T-helper 1 cell treated with Interleukin-12 subunit alpha and Interleukin-12 subunit beta and Interleukin-4 antibody, amounts not matched to agents 30 μg/mL and 1 μg/mL, for 36 hours (primary cell): ENCODE measurements around the gene HDGFL3.
"Not testable (repeated sequence)": the region's sequence is repeated elsewhere in the genome, so short reads cannot be mapped to it uniquely, and the experiment has no call there.

Experiments used
- H3K27ac Mint-ChIP-seq: one replicate; pipeline ENCODE4 v1.8.0; 2021; ENCODE audit warnings: mild to moderate bottlenecking, mixed read lengths
- H3K27me3 Mint-ChIP-seq: one replicate; pipeline ENCODE4 v1.8.0; 2021; ENCODE audit warnings: low read depth, mixed read lengths
- H3K36me3 Mint-ChIP-seq: one replicate; pipeline ENCODE4 v1.8.0; 2021; ENCODE audit warnings: low read depth, mixed read lengths
- H3K4me1 Mint-ChIP-seq: one replicate; pipeline ENCODE4 v1.8.0; 2021; ENCODE audit warnings: low read depth, mixed read lengths
- H3K4me3 Mint-ChIP-seq: one replicate; pipeline ENCODE4 v1.8.0; 2021; ENCODE audit warnings: mild to moderate bottlenecking, moderate library complexity, mixed read lengths
- H3K9me3 Mint-ChIP-seq: one replicate; pipeline ENCODE4 v1.8.0; 2021; ENCODE audit warnings: mixed read lengths

Gene HDGFL3

GRCh38 chr15:83088876-83089275 lies 118.7 kb downstream of the HDGFL3 start:
- Mint-ChIP-seq H3K4me3 (no peak overlapping the region), H3K9me3 (no peaks in the 10 kb centered on the region), H3K36me3 (no peaks in the 10 kb centered on the region), H3K27me3 (peaks cover 25% of the 10 kb centered on the region), H3K4me1 (peaks cover 6% of the 10 kb centered on the region), H3K27ac (no peak overlapping the region)

- Mint-ChIP-seq H3K27ac (no peak overlapping the region), H3K27me3 (peaks cover 27% of the 10 kb centered on the region), H3K4me1 (peaks cover 6% of the 10 kb centered on the region), H3K36me3 (no peaks in the 10 kb centered on the region), H3K9me3 (no peaks in the 10 kb centered on the region), H3K4me3 (no peak overlapping the region)
These were observed 120.0 kb downstream of the HDGFL3 start for GRCh38 chr15:83087576-83087975.

- H3K4me1 Mint-ChIP-seq, H3K27ac Mint-ChIP-seq, H3K4me3 Mint-ChIP-seq, H3K9me3 Mint-ChIP-seq, H3K36me3 Mint-ChIP-seq: not testable (repeated sequence)
- H3K27me3 Mint-ChIP-seq, result peaks cover 37% of the 10 kb centered on the region
These were observed 121.6 kb downstream of the HDGFL3 start for GRCh38 chr15:83085864-83086552.

- not testable (repeated sequence) for H3K9me3 Mint-ChIP-seq, H3K27ac Mint-ChIP-seq, H3K4me3 Mint-ChIP-seq, H3K4me1 Mint-ChIP-seq, H3K36me3 Mint-ChIP-seq
- peaks cover 41% of the 10 kb centered on the region for H3K27me3 Mint-ChIP-seq
These were observed 122.2 kb downstream of the HDGFL3 start for GRCh38 chr15:83085461-83085860.

GRCh38 chr15:83082730-83083386 lies 124.8 kb downstream of the HDGFL3 start:
- peaks cover 49% of the 10 kb centered on the region for H3K27me3 Mint-ChIP-seq
- no peak overlapping the region for H3K4me3 Mint-ChIP-seq
- H3K36me3 Mint-ChIP-seq, result no peaks in the 10 kb centered on the region
- H3K4me1 Mint-ChIP-seq, result peaks cover 2% of the 10 kb centered on the region
- H3K27ac Mint-ChIP-seq, result no peak overlapping the region
- H3K9me3 Mint-ChIP-seq, result no peaks in the 10 kb centered on the region

GRCh38 chr15:83081256-83082014 lies 126.2 kb downstream of the HDGFL3 start:
- no peak overlapping the region for H3K4me3 Mint-ChIP-seq
- H3K27me3 Mint-ChIP-seq, result peaks cover 45% of the 10 kb centered on the region

GRCh38 chr15:83078712-83079111 lies 128.9 kb downstream of the HDGFL3 start:
- Mint-ChIP-seq H3K27me3 (peaks cover 50% of the 10 kb centered on the region), H3K4me1 (peaks cover 2% of the 10 kb centered on the region), H3K36me3 (peaks cover 2% of the 10 kb centered on the region), H3K27ac (no peak overlapping the region), H3K9me3 (peaks cover 11% of the 10 kb centered on the region), H3K4me3 (no peak overlapping the region)

More at GRCh38 chr15:83081256-83082014, 126.2 kb downstream of the HDGFL3 start:
- H3K4me1 Mint-ChIP-seq, result peaks cover 2% of the 10 kb centered on the region
- H3K36me3 Mint-ChIP-seq, result no peaks in the 10 kb centered on the region
- H3K9me3 Mint-ChIP-seq, result no peaks in the 10 kb centered on the region
- no peak overlapping the region for H3K27ac Mint-ChIP-seq
